ENCODE data around the gene EVX1. TPM values are rescaled to one million over a fixed set of nuclear protein-coding genes. Genes with fewer than 3 reads are reported as not detected.
A peak's percentile ranks its signal among the peaks of the same experiment; 100 is the strongest.

The EVX1 gene
- total RNA-seq, 1 donor from 2014 or later, result not detected

DNA sequence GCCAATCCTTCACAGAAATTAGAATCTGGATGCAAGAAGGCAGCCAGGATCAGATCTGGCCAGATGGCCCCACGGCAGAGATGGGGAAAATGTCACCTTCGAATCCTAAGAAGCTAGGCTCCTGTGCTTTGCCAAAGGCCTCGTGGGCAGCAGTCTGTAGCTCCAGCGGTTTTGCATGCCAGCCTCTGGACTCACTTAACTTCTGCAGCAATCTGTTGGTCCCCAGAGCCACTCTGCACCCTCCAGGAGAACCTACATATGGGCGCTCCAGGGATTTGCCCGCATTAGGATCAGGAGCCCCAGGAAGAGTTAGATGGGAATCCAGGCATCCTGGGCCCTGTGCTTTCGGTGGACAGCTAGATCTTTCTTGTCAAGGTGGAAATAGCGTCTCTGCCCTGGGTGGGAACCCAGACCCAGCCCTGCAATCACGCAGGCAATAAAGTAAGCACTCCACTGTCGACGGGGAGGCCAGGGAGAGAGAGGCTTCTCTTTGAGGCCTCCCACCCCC lies 32.6 kb upstream of the EVX1 start:
- Histone ChIP-seq H3K27me3 (ENCODE audit: control insufficient read depth, insufficient read depth, low read length) (peaks cover 69% of the 10 kb centered on the region), H3K36me3 (ENCODE audit: control insufficient read depth, insufficient read depth, low read length) (no peaks in the 10 kb centered on the region), H3K4me3 (ENCODE audit: low read depth, low read length) (no peak overlapping the region)
- TF ChIP-seq, protein P1, sequence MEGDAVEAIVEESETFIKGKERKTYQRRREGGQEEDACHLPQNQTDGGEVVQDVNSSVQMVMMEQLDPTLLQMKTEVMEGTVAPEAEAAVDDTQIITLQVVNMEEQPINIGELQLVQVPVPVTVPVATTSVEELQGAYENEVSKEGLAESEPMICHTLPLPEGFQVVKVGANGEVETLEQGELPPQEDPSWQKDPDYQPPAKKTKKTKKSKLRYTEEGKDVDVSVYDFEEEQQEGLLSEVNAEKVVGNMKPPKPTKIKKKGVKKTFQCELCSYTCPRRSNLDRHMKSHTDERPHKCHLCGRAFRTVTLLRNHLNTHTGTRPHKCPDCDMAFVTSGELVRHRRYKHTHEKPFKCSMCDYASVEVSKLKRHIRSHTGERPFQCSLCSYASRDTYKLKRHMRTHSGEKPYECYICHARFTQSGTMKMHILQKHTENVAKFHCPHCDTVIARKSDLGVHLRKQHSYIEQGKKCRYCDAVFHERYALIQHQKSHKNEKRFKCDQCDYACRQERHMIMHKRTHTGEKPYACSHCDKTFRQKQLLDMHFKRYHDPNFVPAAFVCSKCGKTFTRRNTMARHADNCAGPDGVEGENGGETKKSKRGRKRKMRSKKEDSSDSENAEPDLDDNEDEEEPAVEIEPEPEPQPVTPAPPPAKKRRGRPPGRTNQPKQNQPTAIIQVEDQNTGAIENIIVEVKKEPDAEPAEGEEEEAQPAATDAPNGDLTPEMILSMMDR (IDR thresholded peaks at IDR 0.05; ENCODE audit: insufficient read depth, low read length, severe bottlenecking), result no peak
- no peak for FAIRE-seq
- no peak for DNase-seq (ENCODE audit: low read depth)

DNA sequence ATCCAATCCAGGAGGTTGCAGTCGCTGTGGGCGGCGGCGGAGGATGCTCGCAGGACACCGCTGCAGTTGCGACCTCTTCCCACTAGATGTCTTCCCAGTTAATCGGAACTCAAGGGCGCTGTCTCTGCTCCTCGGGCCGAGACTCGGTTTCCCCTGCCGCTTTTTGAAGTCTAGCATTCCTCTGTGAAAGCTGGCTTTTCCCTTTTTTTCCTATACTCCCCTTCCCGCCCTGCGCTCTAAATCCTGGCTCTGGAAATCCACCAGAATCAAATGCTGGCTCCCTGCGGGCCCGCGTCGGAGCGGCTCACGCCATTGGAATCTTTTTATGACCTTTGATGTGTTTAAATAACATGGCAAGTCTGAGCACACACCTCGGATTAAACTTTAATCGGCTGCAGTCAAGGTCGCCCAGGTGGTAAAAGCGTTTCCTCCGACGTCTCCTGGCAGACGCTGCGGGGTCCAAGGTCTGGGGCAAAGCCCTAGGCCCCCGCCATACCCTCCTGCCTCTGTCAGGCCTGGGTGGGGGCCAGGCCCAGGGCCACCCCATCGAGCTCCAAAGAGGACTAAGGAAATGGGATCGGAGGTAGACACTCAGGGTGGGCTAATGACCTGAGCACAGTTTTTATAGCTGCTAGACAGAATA lies 32.0 kb upstream of the EVX1 start:
- H3K4me3 ChIP-seq (ENCODE audit: low read depth, low read length), result no peak overlapping the region
- TF ChIP-seq, protein P1 (IDR thresholded peaks at IDR 0.05; ENCODE audit: insufficient read depth, low read length, severe bottlenecking), result peak; percentile 82
- DNase-seq (ENCODE audit: low read depth), result no peak

DNA sequence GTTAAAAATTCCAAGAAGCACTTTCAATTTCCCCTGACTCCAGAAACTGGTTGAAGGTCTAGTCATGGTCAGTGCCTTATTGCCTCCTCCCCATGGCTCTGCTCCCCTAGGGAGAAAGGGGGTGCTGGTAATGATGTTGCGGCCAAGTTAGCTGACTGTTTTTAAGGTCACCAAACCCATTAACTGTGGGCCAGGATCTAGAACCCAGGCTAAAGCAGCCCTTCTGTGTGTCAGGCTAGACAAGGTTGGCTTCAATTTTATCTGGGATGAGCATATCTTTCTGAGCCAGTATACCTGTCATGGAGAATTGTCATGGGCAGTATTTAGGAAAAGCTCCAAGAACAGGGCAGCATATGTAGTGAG lies 31.5 kb upstream of the EVX1 start:
- Histone ChIP-seq H3K27me3 (ENCODE audit: control insufficient read depth, insufficient read depth, low read length) (peaks cover 58% of the 10 kb centered on the region), H3K4me3 (ENCODE audit: low read depth, low read length) (no peak overlapping the region), H3K36me3 (ENCODE audit: control insufficient read depth, insufficient read depth, low read length) (no peaks in the 10 kb centered on the region)
- TF ChIP-seq, protein P1 (IDR thresholded peaks at IDR 0.05; ENCODE audit: insufficient read depth, low read length, severe bottlenecking), result no peak
- FAIRE-seq (no peak), DNase-seq (ENCODE audit: low read depth) (no peak)

More for the DNA sequence above, 32.0 kb upstream of the EVX1 start:
- H3K27me3 ChIP-seq (ENCODE audit: control insufficient read depth, insufficient read depth, low read length), result peaks cover 63% of the 10 kb centered on the region
- FAIRE-seq, result no peak
- H3K36me3 ChIP-seq (ENCODE audit: control insufficient read depth, insufficient read depth, low read length), result no peaks in the 10 kb centered on the region

DNA sequence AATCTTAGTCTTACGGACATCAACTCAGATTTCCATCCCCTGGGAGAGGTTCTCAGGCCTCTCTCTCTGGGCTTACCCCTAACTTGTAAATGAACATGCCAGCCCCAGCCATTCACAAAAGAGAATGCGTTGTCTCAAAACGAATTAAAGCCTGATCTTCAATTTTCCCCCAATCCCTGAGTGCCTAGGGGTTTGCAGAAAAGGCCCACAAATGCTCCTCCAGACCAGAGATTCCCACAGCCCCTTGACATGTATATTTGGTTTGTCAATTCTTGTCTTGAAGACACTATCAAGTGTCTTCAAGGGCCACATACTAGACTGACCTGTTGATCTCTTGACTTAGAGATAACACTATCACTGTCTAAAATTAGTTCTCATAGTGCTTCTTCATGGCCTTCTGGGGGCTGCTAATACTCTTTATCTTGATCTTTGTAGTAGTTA lies 30.8 kb upstream of the EVX1 start:
- Histone ChIP-seq H3K27me3 (ENCODE audit: control insufficient read depth, insufficient read depth, low read length) (peaks cover 57% of the 10 kb centered on the region), H3K4me3 (ENCODE audit: low read depth, low read length) (no peak overlapping the region), H3K36me3 (ENCODE audit: control insufficient read depth, insufficient read depth, low read length) (no peaks in the 10 kb centered on the region)
- DNase-seq (ENCODE audit: low read depth), result no peak
- TF ChIP-seq, protein P1 (IDR thresholded peaks at IDR 0.05; ENCODE audit: insufficient read depth, low read length, severe bottlenecking), result no peak
- no peak for FAIRE-seq

DNA sequence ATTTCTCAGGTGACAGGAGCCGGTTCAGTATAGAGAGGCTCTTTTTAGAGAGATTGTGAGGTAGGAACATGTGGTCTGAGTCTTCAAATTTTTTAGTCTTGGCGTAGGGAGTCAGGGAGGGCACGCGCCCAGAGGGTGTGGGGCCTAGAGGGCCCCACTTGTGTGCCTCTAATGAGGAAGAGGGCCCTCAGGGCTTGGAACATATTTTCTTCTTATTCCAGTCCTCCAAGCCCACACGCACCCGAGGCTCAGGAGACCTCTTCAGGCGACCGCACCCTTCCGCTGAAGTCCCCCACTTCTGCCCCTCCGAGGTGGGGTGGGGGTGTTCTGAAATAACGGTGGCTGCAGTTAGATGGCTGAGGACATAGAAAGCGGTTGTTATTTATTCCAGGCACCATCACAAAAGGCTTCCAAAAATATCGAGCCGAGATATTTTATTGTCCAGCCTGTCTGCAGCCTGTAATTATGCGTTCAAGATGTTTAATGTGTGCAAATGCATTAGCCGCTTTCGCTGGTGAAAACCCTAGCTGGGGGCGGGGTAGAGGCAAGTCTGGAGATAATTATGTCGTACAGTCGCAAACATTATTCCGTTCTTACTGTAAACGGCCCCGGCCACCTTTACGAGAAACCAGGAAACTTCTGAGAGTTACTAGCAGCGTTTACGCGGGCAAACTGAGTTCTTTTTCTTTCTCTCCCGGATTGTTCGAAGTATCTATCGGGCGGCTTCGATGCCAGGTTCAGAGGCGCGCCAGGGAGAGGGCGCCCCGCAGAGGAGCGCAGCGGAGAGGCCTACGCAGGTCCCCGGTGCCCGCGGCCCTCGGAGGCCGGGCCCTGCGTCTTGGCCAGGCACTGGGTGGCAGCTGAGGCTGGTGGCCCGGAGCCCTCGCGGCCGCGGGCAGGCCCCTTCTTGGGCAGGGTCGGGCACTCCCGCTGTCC lies 29.8 kb upstream of the EVX1 start:
- FAIRE-seq, result no peak
- no peak overlapping the region for H3K4me3 ChIP-seq (ENCODE audit: low read depth, low read length)
- TF ChIP-seq, protein P1 (IDR thresholded peaks at IDR 0.05; ENCODE audit: insufficient read depth, low read length, severe bottlenecking), result no peak
- DNase-seq (ENCODE audit: low read depth), result no peak
- no peaks in the 10 kb centered on the region for H3K36me3 ChIP-seq (ENCODE audit: control insufficient read depth, insufficient read depth, low read length)
- peaks cover 62% of the 10 kb centered on the region for H3K27me3 ChIP-seq (ENCODE audit: control insufficient read depth, insufficient read depth, low read length)
